NCI-H2107 treated with DMSO at 0.1 percent for 48 hours (cell line): ENCODE data around the gene WDR91.
"Not testable (repeated sequence)": the region's sequence is repeated elsewhere in the genome, so short reads cannot be mapped to it uniquely, and the experiment has no call there.

Experiments used
- DNase-seq: peaks from one replicate; lab custom pipeline; 2025; ENCODE audit not compliant: unreplicated experiment; lab: John Stamatoyannopoulos, UW

WDR91 gene

DNA sequence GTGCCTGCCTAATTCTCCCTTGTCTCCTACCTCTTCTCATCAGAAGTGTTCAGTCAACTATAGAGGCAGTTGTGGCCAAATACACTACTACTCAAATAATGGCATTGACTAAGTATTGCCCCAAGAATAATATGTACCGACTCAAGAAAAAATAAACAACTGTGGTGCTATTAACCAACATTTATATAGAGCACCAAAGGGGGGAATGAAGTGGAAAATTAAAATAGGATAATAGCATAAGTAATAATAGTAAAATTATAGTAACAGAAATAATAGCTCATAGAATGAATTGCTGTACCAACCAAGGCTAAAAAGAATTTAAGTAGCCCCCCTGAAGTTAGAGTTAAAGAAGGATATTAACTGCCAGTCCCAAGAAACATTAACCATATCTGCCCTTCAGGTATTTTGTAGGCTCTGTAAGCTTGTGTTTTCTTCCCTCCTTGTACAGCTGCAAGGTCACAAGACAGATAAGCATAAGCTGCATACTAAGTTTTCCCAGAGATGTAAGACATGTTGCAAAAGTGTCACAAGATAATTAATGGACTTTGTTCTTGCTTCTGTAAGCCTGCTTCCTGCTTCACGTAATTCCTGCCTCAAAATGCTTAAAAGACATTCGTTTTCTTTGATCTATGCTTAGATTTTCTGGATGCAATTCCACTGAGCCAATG lies 29.9 kb downstream of the WDR91 start:
- no peak for DNase-seq

DNA sequence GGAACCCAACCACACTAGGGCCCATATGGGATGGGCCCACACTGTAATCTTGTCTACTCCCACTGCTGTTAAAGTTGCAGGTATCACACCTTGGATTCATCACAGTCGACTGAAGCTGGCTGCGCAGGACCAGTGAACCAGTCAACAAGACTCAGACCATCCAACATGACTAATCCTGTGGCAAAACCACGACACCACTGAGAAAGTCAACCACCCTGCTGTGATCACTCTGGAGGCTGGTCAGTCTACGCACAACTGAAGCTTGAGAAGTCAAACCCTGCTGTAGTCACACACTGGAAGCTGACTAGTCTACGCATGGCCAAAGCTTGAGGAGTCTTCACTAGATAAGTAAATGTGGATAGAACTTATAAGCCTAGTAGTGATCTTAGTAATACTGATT lies 31.2 kb downstream of the WDR91 start:
- DNase-seq: no peak

DNA sequence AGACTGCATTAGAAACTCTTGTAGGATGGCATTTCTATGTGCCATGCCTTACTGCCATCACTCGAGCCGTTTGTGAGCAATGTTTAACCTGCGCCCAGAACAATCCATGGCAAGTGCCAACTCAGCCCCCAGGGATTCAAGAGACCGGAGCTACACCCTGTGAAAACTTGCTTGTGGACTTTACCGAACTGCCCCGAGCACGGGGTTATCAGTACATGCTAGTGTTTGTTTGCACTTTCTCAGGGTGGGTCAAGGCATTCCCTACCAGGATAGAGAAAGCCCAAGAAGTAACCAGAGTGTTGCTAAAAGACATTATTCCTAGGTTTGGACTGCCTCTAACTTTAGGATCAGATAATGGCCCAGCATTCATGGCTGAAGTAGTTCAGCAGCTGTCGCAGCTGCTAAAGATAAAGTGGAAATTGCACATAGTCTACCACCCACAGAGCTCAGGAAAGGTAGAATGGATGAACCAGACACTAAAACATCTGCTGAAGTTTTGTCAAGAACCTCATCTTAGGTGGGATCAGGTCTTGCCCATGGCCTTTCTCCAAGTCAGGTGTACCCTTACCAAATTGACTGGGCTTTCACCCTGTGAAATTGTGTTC lies 31.9 kb downstream of the WDR91 start:
- no peak for DNase-seq

DNA sequence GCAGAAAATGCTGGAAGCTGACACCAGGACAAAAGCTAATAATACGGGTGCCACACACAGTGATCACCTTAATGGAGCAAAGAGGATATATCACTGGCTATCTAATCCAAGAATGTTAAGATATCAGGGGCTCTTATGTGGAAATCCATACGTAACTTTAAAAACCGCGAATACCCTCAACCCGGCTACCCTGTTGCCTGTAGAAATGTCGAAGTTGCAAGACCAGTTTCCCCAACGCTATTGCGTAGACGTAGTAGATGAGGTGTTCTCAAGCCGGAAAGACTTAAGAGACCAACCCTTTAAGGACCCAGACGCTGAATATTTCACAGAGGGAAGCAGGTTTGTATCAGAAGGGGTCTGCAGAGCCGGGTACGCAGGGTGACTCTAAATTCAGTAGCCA lies 33.0 kb downstream of the WDR91 start:
- no peak for DNase-seq

DNA sequence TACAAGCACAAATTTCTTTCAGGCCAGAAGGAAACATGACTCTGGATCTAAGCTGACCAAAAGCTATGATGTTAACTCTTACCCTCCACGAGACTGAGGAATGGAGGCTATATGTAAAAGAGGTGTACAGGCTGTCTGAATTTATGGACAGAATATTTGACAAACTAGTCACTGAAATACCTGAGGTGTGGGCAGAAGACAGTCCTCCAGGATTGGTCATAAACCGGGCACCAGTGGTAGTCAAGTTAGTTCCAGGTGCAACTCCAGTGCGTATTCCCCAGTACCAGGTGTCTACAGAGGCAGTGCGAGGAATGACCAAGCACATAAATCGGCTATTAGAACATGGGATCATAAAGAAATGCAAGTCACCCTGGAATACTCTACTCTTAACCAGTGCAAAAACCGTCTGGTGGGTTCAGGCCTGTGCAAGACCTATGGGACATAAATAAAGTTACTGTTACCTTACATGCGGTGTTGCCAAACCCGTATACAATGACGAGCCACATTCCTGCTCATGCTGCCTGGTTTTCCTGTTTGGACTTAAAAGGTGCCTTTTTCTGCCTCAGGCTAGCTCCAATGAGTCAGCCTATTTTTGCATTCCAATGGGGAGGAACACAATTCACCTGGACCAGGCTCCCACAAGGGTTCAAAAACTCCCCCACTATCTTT lies 34.2 kb downstream of the WDR91 start:
- DNase-seq: no peak

DNA sequence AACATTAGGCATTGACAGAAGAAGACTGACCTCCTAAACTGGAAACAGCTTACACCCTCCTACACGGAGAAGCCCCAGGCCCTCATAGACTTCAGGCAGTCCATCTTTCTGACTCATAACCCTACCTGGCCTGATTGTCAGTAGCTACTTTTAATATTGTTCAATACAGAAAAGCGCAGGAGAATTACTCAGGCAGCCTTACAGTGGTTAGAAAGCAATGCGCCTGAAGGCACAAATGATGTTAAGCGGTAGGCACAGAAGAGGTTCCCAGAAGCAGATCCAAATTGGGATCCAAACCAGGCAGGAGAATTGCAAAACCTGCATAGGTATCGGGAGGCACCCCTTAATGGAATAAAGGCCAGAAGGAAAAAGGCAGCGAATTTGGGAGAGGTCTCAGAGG lies 35.4 kb downstream of the WDR91 start:
- no peak for DNase-seq

DNA sequence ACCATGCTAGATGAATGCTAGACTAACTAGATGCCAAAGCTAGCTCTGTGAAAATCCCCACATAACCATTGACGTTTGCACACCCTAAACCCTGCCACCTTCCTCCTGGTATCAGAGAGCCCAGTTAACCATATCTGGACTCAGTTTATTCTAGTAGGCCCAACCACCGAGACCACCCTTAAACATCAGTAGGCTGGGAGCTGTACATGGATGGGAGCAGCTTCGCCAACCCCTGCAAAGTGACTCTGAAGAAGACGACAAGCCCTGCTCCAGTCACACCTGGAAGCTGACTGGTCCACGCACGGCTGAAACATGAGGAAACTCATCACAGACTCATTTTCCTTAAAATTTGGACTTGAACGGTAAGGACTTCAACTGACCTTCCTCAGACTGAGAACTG lies 36.4 kb downstream of the WDR91 start:
- DNase-seq: no peak

DNA sequence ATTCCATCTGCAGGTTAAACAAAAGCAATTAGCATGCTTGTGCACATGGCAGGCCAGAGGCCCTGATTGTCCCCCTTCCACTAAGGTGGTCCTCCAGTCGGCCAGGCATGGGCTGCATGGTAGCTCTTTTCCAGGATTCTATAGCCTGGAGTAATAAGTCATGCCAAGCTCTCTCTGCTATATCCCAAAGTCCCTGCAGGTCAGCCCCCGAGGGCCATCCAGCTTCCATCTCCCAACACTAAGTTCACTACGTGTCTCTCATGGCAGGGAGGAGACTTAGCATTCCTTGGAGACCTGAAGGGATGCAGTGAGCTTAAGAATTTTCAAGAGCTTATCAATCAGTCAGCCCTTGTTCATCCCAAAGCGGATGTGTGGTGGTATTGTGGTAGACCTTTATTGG lies 37.4 kb downstream of the WDR91 start:
- DNase-seq: not testable (repeated sequence)

DNA sequence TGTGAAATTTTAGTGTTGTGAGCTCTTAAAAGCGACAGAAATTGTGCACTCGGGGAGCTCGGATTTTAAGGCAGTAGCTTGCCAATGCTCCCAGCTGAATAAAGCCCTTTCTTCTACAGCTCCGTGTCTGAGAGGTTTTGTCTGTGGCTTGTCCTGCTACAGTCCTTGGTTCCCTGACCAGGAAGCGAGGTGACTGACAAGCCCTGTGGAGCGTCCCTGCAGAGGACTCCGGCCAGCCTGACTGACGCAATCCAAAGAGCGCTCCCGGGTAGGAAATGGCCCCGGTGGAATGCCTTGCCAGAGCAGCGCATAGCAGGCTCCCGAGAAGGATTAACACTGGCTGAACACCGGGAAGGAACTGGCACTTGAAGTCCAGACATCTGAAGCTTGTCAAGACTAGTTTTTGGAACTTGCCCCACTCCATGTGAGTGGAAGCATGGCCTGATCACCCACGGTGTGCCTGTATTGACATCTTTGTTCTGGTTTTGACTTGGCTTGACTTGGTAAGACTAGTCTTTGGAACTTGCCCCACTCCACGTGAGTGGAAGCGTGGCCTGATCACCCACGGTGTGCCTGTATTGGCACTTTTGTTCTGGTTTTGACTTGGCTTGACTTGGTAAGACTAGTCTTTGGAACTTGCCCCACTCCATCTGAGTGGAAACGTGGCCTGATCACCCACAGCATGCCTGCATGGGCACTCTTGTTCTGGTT lies 39.6 kb downstream of the WDR91 start:
- not testable (repeated sequence) for DNase-seq

DNA sequence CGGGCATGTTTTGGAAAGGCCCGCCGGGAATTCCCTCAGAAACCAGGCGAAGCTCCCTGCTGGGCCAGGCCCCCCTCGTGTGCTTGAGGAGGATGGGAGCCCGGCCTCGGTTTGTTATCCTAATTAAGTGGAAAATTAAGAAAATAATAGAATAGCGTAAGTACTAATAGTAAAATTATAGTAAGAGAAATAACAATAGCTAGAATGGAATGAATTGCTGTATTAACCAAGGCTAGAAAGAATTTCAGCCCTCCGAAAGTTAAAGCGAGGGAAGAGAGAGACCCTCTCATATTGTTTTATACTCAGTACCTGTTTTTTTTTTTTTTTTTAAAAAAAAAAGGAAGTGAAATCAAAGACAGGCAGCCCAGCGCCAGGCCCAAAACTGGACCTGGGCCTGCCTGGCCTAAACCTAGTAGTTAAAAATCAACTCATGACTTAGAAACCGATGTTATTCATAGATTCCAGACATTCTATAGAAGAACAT lies 40.3 kb downstream of the WDR91 start:
- DNase-seq: not testable (repeated sequence)

DNA sequence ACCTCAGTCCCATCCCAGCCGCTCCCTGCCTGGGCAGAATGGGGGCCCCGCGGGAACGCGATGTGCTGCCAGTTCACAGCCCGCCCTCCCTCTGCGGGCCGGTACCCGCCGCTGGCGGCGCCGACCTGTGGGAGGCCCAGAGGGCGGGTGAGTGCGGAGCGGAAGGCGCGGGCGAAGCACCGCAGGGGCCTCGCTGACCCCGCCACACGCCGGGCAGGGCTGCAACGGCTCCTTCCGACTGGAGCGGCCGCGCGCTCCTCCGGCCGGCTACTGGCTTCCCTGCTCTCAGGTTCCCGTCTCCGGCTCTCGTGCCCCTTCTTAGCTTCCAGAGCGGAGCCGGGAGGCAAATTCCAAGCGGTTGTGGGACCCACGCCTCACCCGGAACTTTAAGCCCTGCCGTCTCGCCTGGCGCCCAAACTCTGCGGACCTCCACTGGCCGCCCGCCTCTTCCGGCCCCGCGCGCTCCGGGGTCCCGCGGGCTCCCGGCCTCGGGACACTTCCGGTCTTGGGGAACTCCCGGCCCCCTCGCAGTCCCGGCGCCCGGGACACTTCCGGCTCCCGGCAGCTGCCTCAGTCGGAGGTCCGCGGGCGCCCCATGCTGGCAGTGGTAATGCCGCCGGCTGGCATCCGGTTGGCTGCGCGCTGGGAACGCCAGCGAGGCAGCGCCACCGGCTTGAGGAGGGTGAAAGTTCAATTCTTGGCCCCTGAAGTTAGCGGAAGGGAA lies 40.9 kb downstream of the WDR91 start, which contains the start of gene CYREN:
Gene CYREN (minus strand): TSS at position 434 of the 724 bp plus-strand sequence. CDS start 1,785 bp downstream, outside the sequence.
- DNase-seq: peak; percentile 79

DNA sequence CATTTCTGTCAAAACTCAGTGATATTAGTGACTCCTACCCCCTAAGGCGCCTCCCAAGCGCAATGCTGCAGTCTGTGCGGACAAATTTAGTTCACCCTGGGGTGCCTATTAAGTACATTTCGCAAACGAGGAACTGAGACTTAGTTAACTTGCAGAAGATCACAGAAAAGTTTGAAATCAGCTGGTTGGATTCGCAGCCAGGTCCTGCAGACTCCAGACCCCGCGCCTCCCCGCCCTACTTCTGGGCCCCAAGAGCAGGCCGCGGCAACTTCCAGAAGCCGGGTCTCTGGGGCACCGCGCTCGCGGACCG lies 41.4 kb downstream of the WDR91 start:
- no peak for DNase-seq

DNA sequence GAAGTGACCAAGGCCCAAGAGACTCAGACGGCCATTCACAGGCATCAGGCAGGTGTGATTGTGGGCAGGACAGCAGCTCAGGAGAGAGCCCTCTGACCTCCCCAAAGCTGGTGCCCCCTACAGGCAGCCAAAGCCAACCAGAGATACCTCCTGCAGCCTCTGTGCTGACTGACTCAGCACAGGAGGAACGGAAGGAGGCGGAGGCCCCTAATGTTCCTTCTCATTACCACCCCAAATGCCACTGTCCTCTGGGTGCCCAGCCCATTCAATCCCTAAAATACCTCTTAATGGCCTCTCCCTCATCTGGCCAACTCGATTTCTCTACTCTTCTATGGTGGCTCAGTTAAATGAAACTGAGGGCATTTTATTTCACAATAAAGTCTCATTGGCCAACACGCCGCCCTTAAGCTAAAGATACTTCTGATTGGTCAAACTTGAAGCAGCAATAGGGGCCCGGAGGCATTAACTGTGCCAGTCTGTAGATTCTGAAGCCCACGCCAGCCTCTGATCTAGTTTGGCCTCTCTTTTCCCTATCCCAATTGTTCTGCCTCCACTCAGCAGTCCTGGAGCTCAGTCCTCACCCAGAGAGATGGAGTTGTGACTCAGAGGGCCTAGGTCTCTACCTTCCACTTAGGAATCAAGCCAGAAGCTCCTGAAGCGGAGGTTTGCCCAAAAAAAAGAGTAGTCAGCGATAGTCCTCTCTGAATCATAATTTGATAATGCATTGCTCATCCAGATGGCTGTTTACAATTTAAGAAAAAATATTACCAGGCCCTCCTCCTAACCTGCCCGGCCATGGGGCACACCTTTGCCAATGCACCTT lies 42.0 kb downstream of the WDR91 start:
- DNase-seq: no peak

DNA sequence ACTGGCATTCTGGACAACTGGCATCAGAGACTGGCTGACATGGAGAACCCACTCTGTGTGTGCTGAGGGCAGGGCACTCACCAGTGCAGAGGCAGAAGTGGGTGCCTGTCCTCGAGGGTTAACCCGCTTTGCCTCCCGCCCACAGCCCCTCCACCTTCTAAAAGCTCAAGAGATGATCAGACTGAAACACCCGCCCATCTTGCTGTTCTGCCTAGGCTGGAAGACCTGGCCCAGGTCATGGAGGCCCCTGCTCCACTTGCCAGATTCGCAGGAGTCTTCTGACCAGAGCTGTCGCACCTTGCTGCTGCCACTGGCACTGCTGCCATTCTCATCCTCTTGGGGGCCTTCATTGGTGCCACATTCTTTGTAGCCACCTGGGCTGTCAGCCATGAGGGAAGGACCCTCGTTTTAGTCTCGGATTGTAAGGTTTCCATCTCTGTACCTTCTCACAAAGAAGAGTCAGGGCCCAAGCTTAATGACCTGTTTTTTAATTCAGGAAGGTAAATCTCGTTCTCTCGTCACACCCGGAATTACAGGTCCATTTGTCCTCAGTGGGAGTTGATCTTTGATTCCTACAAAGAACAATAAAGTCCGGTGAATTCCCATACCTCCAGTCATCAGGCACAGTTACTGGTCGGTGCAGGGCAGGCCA lies 42.7 kb downstream of the WDR91 start:
- DNase-seq: no peak

DNA sequence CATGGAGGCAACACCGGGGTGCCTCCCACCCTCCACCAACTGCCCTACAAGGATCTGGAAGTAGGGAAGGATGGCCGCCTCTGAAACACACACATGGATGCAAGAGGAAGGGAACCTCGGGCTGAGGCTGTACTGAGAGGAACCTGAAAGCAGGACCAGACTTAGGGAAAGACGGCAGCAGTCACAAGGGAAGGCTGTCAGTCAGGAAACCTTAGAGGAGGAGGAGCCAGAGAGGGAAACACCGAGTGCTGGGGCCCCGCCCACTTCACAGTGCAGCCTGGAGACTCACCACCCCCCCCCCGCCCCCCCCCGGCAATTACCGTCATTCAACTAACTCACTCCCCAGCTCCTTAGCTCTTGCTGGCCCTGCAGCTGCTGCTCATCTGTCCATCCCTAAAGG lies 43.3 kb downstream of the WDR91 start:
- DNase-seq: no peak

DNA sequence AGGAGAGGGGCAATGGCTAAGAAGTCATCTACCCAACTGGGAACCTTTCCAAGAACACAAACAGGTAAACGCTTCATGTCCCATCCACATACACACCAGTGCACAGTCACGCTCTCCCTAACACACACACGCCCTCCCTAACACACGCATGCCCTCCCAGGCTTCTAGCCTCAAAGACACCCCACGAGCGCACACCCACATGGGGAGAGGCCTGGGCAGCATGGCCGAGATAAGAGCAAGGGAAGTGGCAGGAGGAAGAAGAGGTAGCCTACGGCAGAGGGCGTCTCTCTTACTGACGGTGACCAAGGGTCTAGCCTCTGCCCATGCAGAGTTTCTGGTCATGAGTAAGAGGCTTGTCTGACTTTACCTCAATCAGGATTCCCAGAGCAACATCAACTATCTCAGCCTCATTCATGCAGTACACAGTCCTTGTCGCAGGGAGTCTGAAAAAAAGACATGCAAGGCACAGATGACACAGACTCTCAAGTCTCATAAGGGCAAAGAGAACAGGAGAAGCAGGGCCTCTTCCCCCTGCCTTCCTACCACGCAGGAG lies 43.9 kb downstream of the WDR91 start:
- no peak for DNase-seq

DNA sequence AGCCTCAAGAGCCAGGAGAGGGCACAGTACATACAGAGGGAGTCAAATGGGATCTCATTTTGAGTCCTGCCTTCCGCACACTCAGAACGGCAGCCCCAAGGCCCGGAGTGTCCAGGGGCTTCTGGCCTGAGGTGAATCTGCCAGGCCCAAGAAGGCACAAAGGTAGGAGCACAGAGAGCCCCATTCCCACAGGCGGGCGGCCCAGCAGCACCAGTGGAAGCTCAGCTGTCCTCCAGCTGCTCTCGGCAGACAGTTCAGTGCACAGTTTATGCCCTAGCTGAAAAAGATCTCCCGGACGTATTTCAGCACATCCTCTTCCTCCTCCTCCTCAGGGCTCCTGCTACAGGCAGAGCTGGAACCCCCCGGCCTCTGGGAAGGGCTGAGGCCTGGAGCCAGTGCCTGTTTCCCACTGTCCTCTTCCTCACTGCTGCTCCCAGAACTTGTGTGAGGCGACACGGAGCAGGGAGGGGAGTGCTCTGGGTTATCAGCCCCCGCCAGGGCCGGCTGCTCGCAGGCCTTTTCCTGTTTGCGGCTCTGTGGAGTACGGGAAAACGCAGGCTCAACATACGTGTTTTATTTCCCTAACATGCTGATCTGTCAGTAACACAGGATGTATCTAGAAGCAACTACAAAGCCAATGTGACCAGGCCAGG lies 44.9 kb downstream of the WDR91 start:
- DNase-seq: no peak

DNA sequence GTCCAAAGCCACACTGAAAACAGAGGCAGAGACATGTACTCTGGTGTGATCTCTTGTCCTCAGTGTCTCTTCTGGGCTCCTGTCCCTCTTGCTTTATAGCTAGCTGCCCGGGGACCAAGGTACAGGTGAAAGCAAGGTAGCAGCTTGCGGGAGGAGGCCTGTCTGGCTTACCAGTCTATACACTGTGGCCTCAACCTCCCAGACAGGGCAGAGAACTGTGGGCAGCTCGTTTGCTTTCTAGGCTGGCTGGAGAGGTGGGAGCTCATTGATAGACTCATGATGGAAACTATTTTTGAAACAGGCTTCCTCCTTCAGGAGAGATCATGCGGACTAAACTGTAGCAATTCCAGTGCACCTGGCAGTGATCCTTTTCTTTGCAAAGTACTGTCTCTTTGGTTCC lies 45.5 kb downstream of the WDR91 start:
- DNase-seq: no peak
